K562 (cell line): Measurements from ENCODE around the gene PHF12. TPM values are rescaled to one million over a fixed set of nuclear protein-coding genes. Genes with fewer than 3 reads are reported as not detected.

Experiments used
- ARID2 ChIP-seq: fragments of 450-650 bp; IDR thresholded peaks from 2 replicates; pipeline ENCODE4 v1.6.1; 2017; ENCODE audit warnings: antibody characterized with exemption, mild to moderate bottlenecking
- ARID3A ChIP-seq: IDR thresholded peaks from 2 replicates; pipeline ENCODE4 v1.6.1; 2012; ENCODE audit warnings: low read depth, low read length, improper control_type of control experiment, borderline replicate concordance
- CTCF ChIP-seq, 3 experiments: IDR thresholded peaks in 2 of 3; conservative IDR thresholded peaks in 1 of 3; 2 replicates each; pipeline ENCODE4 v1.5.1; 2011 to 2012; ENCODE audit warnings: low read length in 3 of 3, mild to moderate bottlenecking in 3 of 3, control low read depth in 2 of 3, improper control_type of control experiment in 1 of 3, inconsistent platforms in 1 of 3, low read depth in 1 of 3, mixed read lengths in 1 of 3, moderate library complexity in 1 of 3; ENCODE audit not compliant: insufficient read depth in 2 of 3
- CUX1 ChIP-seq: fragments of 200-800 bp; sonication (Bioruptor generic); IDR thresholded peaks from 2 replicates; pipeline ENCODE4 v1.6.1; 2016; ENCODE audit warnings: missing genetic modification characterization, missing compliant biosample characterization
- ETV5 ChIP-seq: sonication (generic); formaldehyde crosslinking; IDR thresholded peaks from 2 replicates; pipeline ENCODE4 v1.4.0; 2020; ENCODE audit warnings: low read depth, mild to moderate bottlenecking, missing genetic modification reagents
- HSF4 ChIP-seq: fragments of 250-450 bp; sonication (Bioruptor Pico); IDR thresholded peaks from 2 replicates; pipeline ENCODE4 v2.1.2; 2022; ENCODE audit warnings: mild to moderate bottlenecking, moderate library complexity, borderline replicate concordance
- IRF2 ChIP-seq: sonication (generic); formaldehyde crosslinking; IDR thresholded peaks from 2 replicates; pipeline ENCODE4 v1.8.1; 2022; ENCODE audit warnings: mild to moderate bottlenecking, missing genetic modification reagents
- MAFF ChIP-seq: IDR thresholded peaks from 2 replicates; pipeline ENCODE4 v1.6.1; 2012; ENCODE audit warnings: low read length, improper control_type of control experiment
- MXD1 ChIP-seq: fragments of 250-450 bp; sonication (Bioruptor Pico); IDR thresholded peaks from 2 replicates; pipeline ENCODE4 v1.8.0; 2021; ENCODE audit warnings: borderline replicate concordance, mild to moderate bottlenecking, moderate library complexity; ENCODE audit not compliant: poor library complexity, severe bottlenecking
- POLR2G ChIP-seq: fragments of 200-400 bp; formaldehyde crosslinking; IDR thresholded peaks from 2 replicates; pipeline ENCODE4 v1.6.1; 2017; ENCODE audit warnings: low read depth, mild to moderate bottlenecking, antibody characterized with exemption, low read length, moderate library complexity
- PTBP1 ChIP-seq: fragments of 200-400 bp; formaldehyde crosslinking; IDR thresholded peaks from 2 replicates; pipeline ENCODE4 v1.6.1; 2017; ENCODE audit warnings: low read depth, low read length
- SP2 ChIP-seq: IDR thresholded peaks from 2 replicates; pipeline ENCODE4 v1.6.1; 2011; ENCODE audit warnings: mild to moderate bottlenecking, low read depth, low read length, moderate library complexity; ENCODE audit not compliant: poor library complexity, severe bottlenecking; ENCODE audit errors: extremely low read depth
- THRB ChIP-seq: fragments of 450-650 bp; formaldehyde crosslinking; conservative IDR thresholded peaks from 2 replicates; pipeline ENCODE4 v1.4.0; 2022; ENCODE audit warnings: mild to moderate bottlenecking, missing genetic modification characterization
- XRCC3 ChIP-seq: fragments of 450-650 bp; IDR thresholded peaks from 2 replicates; pipeline ENCODE4 v1.6.1; 2017; ENCODE audit warnings: mild to moderate bottlenecking, moderate library complexity
- ZNF146 ChIP-seq: IDR thresholded peaks from one replicate; pipeline ENCODE4 v1.6.1; 2018; ENCODE audit warnings: missing compliant biosample characterization; ENCODE audit not compliant: unreplicated experiment
- polyA plus RNA-seq, 8 experiments: library from polyadenylated mRNA; depleted of rRNA in 4 of 8; stranded (reverse) in 5 of 8; unstranded in 3 of 8; fragments of >200 nt; fragmentation: Nextera tagmentation in 2 of 8; fragmentation: Illumina TruSeq in 1 of 8; extraction: Ambion mirVana in 2 of 8; extraction: Trizol in 1 of 8; gene quantifications; 2 replicates each; pipeline versions ENCODE4 v1.2.1 to v1.2.3, GENCODE V29; 2011 to 2014; ENCODE audit warnings: inconsistent platforms in 1 of 8, missing spikeins in 1 of 8
- total RNA-seq, 7 experiments: library from RNA; depleted of rRNA in 6 of 7; stranded (reverse); fragments of >200 nt in 6 of 7; fragmentation: Illumina TruSeq in 2 of 7; extraction: Trizol in 2 of 7; gene quantifications; 2 replicates each; pipeline versions ENCODE4 v1.2.1 to v1.2.3, GENCODE V29; 2011 to 2021; ENCODE audit warnings: low replicate concordance in 1 of 7

The PHF12 gene
- total and polyA plus RNA-seq, 9 of the 15 experiments (the other 6 are each of a cell fraction or from before 2014, with no cell fraction given), result 0.82 to 31.3 (median 13.5) TPM

- TF ChIP-seq ZNF146 (CRISPR knock-in tag) (no peak), CTCF (IDR thresholded peaks at IDR 0.05 in 2 of 3, conservative IDR thresholded peaks at IDR 0.05 in 1 of 3; ENCODE audit: insufficient read depth in 2 of 3, low read depth in 1 of 3, low read length in 3 of 3) (no peak), PTBP1 (peak; percentile 94), CUX1 (peak; percentile 86; the same call in 1 of the 2 replicates), POLR2G (no peak), SP2 (no peak), ETV5 (peak; percentile 89), IRF2 (no peak), MXD1 (no peak), THRB (peak; percentile 96), HSF4 (CRISPR knock-in tag) (peak; percentile 80), ARID2 (no peak), MAFF (peak; percentile 21; the same call in 1 of the 2 replicates), ARID3A (peak; percentile 89; the same call in 1 of the 2 replicates), XRCC3 (no peak)
Observed at GRCh38 chr17:28864991-28865849, 86.1 kb downstream of the PHF12 start (continued).
